Fibroblast of lung (primary cell): ENCODE results near the gene ASAP2. TPM values are rescaled to one million over a fixed set of nuclear protein-coding genes. Genes with fewer than 3 reads are reported as not detected.

Experiments
- DNase-seq, 2 donors: peaks; one replicate each; pipeline versions ENCODE4 v3.0.0 to v3.0.0-alpha.2; 2010; ENCODE audit warnings: low read depth in 2 of 2
- H2AFZ ChIP-seq: 2 replicates; pipeline ENCODE4 v1.5.1; 2012; ENCODE audit warnings: low read length, control low read depth, inconsistent platforms
- H3K27ac ChIP-seq: 2 replicates; pipeline ENCODE4 v1.5.1; 2011; ENCODE audit warnings: low read length, control low read depth; ENCODE audit not compliant: insufficient read depth
- H3K27me3 ChIP-seq: 2 replicates; pipeline ENCODE4 v1.5.1; 2011; ENCODE audit warnings: mild to moderate bottlenecking, low read length; ENCODE audit not compliant: control insufficient read depth, insufficient read depth
- H3K36me3 ChIP-seq: 2 replicates; pipeline ENCODE4 v1.5.1; 2011; ENCODE audit warnings: low read length; ENCODE audit not compliant: control insufficient read depth, insufficient read depth
- H3K4me1 ChIP-seq: 2 replicates; pipeline ENCODE4 v1.5.1; 2011; ENCODE audit warnings: low read length; ENCODE audit not compliant: control insufficient read depth, insufficient read depth; ENCODE audit errors: extremely low read depth
- H3K4me2 ChIP-seq: 2 replicates; pipeline ENCODE4 v1.5.1; 2011; ENCODE audit warnings: low read length, control low read depth; ENCODE audit not compliant: insufficient read depth; ENCODE audit errors: extremely low read depth
- H3K4me3 ChIP-seq, 4 experiments: fragments of 200-600 bp in 1 of 4; sonication (generic) in 1 of 4; replicated peaks in 1 of 4; 2 replicates each; pipeline ENCODE4 v1.5.1; 2011 to 2016; ENCODE audit warnings: low read length in 4 of 4, low read depth in 3 of 4, mild to moderate bottlenecking in 3 of 4, control low read depth in 2 of 4, inconsistent platforms in 1 of 4, mixed read lengths in 1 of 4; ENCODE audit not compliant: insufficient read depth in 1 of 4; ENCODE audit errors: control extremely low read depth in 1 of 4
- H3K79me2 ChIP-seq: 2 replicates; pipeline ENCODE4 v1.5.1; 2012; ENCODE audit warnings: mild to moderate bottlenecking, low read length, inconsistent platforms; ENCODE audit not compliant: control insufficient read depth, insufficient read depth
- H3K9ac ChIP-seq: 2 replicates; pipeline ENCODE4 v1.5.1; 2011; ENCODE audit warnings: mild to moderate bottlenecking, low read length, control low read depth; ENCODE audit not compliant: insufficient read depth
- H3K9me3 ChIP-seq: 2 replicates; pipeline ENCODE4 v1.5.1; 2012; ENCODE audit warnings: low read depth, low read length; ENCODE audit not compliant: control insufficient read depth, insufficient read depth
- H4K20me1 ChIP-seq: 2 replicates; pipeline ENCODE4 v1.5.1; 2011; ENCODE audit warnings: low read length; ENCODE audit not compliant: control insufficient read depth, insufficient read depth; ENCODE audit errors: extremely low read depth
- EZH2 ChIP-seq: IDR thresholded peaks from 2 replicates; pipeline ENCODE4 v1.5.1; 2012; ENCODE audit warnings: low read length, control low read depth, mild to moderate bottlenecking; ENCODE audit errors: missing control alignments
- polyA plus RNA-seq, 2 donors: library from polyadenylated mRNA; depleted of rRNA in 1 of 2; stranded (reverse) in 1 of 2; unstranded in 1 of 2; fragments of >200 nt; gene quantifications; 2 replicates each; pipeline ENCODE4 v1.2.1, GENCODE V29; 2011 to 2012; ENCODE audit warnings: missing spikeins in 1 of 2
- total RNA-seq: library from RNA; depleted of rRNA; stranded (reverse); fragments of >200 nt; gene quantifications from 2 replicates; pipeline ENCODE4 v1.2.1, GENCODE V29; 2014
- TF ChIP-seq, protein P1 (sequence below), 2 donors: IDR thresholded peaks in 1 of 2; conservative IDR thresholded peaks in 1 of 2; 1 replicate in 1 of 2; 2 replicates in 1 of 2; pipeline ENCODE4 v1.5.1; 2011 to 2012; ENCODE audit warnings: low read length in 2 of 2, control low read depth in 1 of 2, inconsistent platforms in 1 of 2, low read depth in 1 of 2, mild to moderate bottlenecking in 1 of 2

ASAP2 gene
- total and polyA plus RNA-seq, 2 donors (not counting 1 experiment from before 2014, with no cell fraction given), result 19.2 to 19.9 TPM

DNA sequence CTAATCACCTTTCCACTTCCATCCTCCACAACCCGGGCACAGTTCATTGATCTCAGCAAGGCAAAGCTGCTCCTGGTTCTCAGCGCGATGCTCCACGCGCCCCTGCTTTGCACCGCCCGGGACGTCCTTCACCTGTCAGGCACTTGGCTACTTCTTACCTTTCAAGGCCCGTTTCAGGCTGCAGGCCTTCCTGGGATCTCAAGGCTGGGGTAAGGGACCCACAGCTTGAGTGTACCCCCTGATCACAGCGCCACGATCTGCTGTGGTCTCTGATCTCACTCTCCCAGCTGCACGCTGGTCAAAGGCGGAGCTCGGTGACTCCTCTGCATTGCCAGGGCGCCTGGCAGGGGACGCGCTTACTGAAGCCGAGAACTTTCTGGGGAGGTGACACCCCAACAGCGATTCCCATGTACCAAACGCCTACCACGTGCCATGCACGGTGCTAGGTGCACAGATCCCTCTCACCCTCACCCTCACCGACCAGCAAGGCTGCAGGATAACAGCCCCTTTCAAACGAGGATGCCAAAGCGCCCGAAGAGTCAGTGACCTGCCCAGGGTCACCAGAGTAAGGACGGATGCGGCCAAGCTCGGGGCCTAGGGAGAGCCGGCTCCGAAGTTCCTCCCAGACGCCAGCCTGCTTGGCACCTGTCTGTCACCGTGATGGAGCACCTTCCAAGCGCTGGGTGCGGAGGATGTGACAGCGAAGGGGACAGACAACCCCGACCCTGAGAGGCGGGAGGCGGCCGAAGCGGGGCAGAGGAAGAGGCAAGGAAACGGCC is 215.9 kb downstream of the ASAP2 start:
- peaks cover 72% of the 10 kb centered on the region for H3K79me2 ChIP-seq
- peak overlapping the region; percentile 67 to 95 (median 84) for H3K4me3 ChIP-seq
- H3K27ac ChIP-seq, result peak overlapping the region; percentile 84
- no peaks in the 10 kb centered on the region for H3K27me3 ChIP-seq
- H3K9ac ChIP-seq, result peak overlapping the region; percentile 91
- peak overlapping the region; percentile 87 for H2AFZ ChIP-seq
- peak overlapping the region; percentile 79 for H3K4me2 ChIP-seq
- no peak for TF ChIP-seq EZH2
- TF ChIP-seq, protein P1, sequence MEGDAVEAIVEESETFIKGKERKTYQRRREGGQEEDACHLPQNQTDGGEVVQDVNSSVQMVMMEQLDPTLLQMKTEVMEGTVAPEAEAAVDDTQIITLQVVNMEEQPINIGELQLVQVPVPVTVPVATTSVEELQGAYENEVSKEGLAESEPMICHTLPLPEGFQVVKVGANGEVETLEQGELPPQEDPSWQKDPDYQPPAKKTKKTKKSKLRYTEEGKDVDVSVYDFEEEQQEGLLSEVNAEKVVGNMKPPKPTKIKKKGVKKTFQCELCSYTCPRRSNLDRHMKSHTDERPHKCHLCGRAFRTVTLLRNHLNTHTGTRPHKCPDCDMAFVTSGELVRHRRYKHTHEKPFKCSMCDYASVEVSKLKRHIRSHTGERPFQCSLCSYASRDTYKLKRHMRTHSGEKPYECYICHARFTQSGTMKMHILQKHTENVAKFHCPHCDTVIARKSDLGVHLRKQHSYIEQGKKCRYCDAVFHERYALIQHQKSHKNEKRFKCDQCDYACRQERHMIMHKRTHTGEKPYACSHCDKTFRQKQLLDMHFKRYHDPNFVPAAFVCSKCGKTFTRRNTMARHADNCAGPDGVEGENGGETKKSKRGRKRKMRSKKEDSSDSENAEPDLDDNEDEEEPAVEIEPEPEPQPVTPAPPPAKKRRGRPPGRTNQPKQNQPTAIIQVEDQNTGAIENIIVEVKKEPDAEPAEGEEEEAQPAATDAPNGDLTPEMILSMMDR (conservative IDR thresholded peaks at IDR 0.05 in 1 of 2, IDR thresholded peaks at IDR 0.05 in 1 of 2; ENCODE audit: low read depth in 1 of 2, low read length in 2 of 2), result no peak
- no peaks in the 10 kb centered on the region for H4K20me1 ChIP-seq
- H3K4me1 ChIP-seq, result peaks cover 5% of the 10 kb centered on the region
- peak; percentile 18 to 45 for DNase-seq
- H3K9me3 ChIP-seq, result no peaks in the 10 kb centered on the region
- peaks cover 1% of the 10 kb centered on the region for H3K36me3 ChIP-seq

DNA sequence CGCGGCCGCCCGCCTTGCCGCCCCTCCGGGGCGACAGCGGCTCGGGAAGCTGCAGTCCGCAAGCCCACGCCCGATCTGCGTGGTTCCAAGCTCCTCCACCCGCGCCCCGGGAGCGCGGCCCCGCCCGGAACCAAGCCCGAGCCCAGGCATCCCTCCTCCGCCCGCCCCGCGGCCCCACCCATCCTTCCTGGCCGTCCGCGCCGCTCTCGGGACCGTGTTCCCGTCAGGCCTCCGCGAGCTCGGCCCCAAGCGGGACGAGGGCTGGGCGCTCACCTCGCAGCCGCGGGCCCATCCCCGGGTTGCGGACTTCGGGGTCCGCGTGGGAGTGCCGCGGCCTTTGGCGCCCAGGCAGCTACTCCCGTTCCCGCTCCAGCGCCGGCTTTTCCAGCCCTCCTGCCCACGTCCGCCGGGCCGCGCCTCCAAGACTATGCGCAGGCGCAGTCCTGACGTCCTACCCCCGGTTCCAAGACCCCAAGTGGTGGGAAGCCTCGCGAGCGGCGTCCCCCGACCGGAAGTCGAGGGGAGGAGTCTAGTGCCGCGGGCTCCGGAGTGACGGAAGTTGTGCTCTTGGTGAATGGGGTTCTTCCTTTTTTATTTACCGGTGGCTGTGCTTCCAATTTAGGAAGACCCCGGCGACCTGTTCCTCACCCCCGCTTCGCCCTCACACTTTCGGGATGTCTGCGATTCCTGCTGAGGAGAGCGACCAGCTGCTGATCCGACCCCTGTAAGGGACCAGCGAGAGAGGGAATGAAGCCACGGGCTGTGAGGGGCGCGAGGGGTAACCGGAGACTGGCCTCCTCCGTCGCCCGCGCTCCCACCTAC is 216.7 kb downstream of the ASAP2 start, which contains the start of the genes CPSF3 and ITGB1BP1:
CPSF3 (plus strand) TSS at position 555 of the 822 bp plus-strand sequence; CDS start at position 675, 120 bp downstream.
ITGB1BP1 (minus strand) TSS at position 429 of the 822 bp plus-strand sequence. CDS start 4,831 bp downstream, outside the sequence.
- H3K27ac ChIP-seq, result peak within 1 kb of the TSS; percentile 84
- peak within 1 kb of the TSS; percentile 97 for H3K4me2 ChIP-seq
- H3K27me3 ChIP-seq, result no peaks in the 10 kb centered on the region
- H3K36me3 ChIP-seq, result no peaks in the 10 kb centered on the region
- peak within 1 kb of the TSS; percentile 91 for H3K9ac ChIP-seq
- peaks cover 5% of the 10 kb centered on the region for H3K4me1 ChIP-seq
- DNase-seq, result peak; percentile 95 to 97
- TF ChIP-seq EZH2, result no peak
- TF ChIP-seq, protein P1 (conservative IDR thresholded peaks at IDR 0.05 in 1 of 2, IDR thresholded peaks at IDR 0.05 in 1 of 2; ENCODE audit: low read depth in 1 of 2, low read length in 2 of 2), result no peak
- H2AFZ ChIP-seq, result peak within 1 kb of the TSS; percentile 97
- no peaks in the 10 kb centered on the region for H3K9me3 ChIP-seq
- peaks cover 65% of the 10 kb centered on the region for H3K79me2 ChIP-seq
- peak within 1 kb of the TSS; percentile 67 to 95 (median 84) for H3K4me3 ChIP-seq
- H4K20me1 ChIP-seq, result no peaks in the 10 kb centered on the region

DNA sequence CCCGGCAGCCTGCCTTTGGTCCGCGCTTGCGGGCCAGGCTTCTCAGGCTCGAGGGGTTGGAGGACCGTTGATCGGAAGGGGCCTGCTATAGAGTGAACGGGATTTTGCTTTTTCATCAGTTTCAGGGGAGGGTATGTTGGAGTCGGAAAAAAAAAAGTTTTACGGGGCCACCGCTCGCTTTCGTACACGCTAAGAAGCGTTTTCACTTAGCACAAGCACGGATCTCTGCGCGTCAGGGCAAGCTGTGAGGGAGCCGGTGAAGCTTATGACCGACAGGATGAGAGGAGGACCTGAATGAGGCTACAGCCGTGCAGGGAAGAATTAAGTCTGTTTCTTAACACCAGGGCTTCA is 217.3 kb downstream of the ASAP2 start:
- H3K4me2 ChIP-seq, result peak overlapping the region; percentile 97
- H3K79me2 ChIP-seq, result peaks cover 59% of the 10 kb centered on the region
- H4K20me1 ChIP-seq, result no peaks in the 10 kb centered on the region
- H2AFZ ChIP-seq, result peak overlapping the region; percentile 97
- H3K27ac ChIP-seq, result peak overlapping the region; percentile 84
- peak; percentile 28 to 38 for DNase-seq
- H3K36me3 ChIP-seq, result no peaks in the 10 kb centered on the region
- peaks cover 5% of the 10 kb centered on the region for H3K4me1 ChIP-seq
- H3K27me3 ChIP-seq, result no peaks in the 10 kb centered on the region
- H3K9me3 ChIP-seq, result no peaks in the 10 kb centered on the region
- TF ChIP-seq, protein P1 (conservative IDR thresholded peaks at IDR 0.05 in 1 of 2, IDR thresholded peaks at IDR 0.05 in 1 of 2; ENCODE audit: low read depth in 1 of 2, low read length in 2 of 2), result no peak
- TF ChIP-seq EZH2, result no peak
- peak overlapping the region; percentile 67 to 95 (median 78) for H3K4me3 ChIP-seq
- H3K9ac ChIP-seq, result peak overlapping the region; percentile 81
